Neural progenitor cell (in vitro differentiated cells): ENCODE results near the gene MC1R.

Source experiments
- CTCF ChIP-seq: fragments of 200-600 bp; sonication (generic); IDR thresholded peaks from 2 replicates; pipeline ENCODE4 v1.5.1; 2017; ENCODE audit warnings: antibody characterized with exemption, mild to moderate bottlenecking
- EZH2phosphoT487 ChIP-seq: fragments of 200-600 bp; sonication (generic); IDR thresholded peaks from 2 replicates; pipeline ENCODE4 v1.6.1; 2017; ENCODE audit warnings: antibody characterized with exemption

- peak; percentile 27 for TF ChIP-seq CTCF
- TF ChIP-seq EZH2phosphoT487: no peak
Measured at GRCh38 chr16:89922884-89923639, 4.4 kb downstream of the MC1R start, which contains the start of gene TUBB3.
